B cell (primary cell): ENCODE results near the gene PDE11A. TPM values are rescaled to one million over a fixed set of nuclear protein-coding genes. Genes with fewer than 3 reads are reported as not detected.

ENCODE experiments used
- ATAC-seq: fragments of 200-7000 bp; cut with Tn5 transposase; one replicate; pipeline ENCODE4 v1.10.0; 2021; ENCODE audit warnings: low read depth, mild to moderate bottlenecking, moderate number of reproducible peaks, moderate library complexity
- CTCF ChIA-PET: fragments of 350-600 bp; sonication (Branson Sonifier 250); formaldehyde crosslinking; loops from one replicate; lab custom pipeline; 2021; ENCODE audit warnings: antibody characterized with exemption, inconsistent platforms; lab: Charles Lee
- POLR2A ChIA-PET: fragments of 350-600 bp; sonication (Branson Sonifier 250); formaldehyde crosslinking; loops from one replicate; lab custom pipeline; 2021; ENCODE audit warnings: antibody characterized with exemption; lab: Charles Lee
- DNase-seq: peaks from one replicate; pipeline ENCODE4 v3.0.0; 2013
- H2AFZ ChIP-seq: 2 replicates; pipeline ENCODE4 v1.6.1; 2012; ENCODE audit warnings: mild to moderate bottlenecking, low read depth, low read length; ENCODE audit not compliant: insufficient read depth, poor library complexity, severe bottlenecking
- H3K27ac ChIP-seq, 2 donors: 1 replicate in 1 of 2; 2 replicates in 1 of 2; pipeline ENCODE4 v1.5.1; 2012 to 2013; ENCODE audit warnings: low read length in 2 of 2, mild to moderate bottlenecking in 2 of 2, moderate library complexity in 1 of 2
- H3K27me3 ChIP-seq, 4 experiments: fragments of 200-600 bp in 1 of 4; sonication (generic) in 1 of 4; replicated peaks in 1 of 4; 1 replicate in 2 of 4; 2 replicates in 2 of 4; pipeline versions ENCODE4 v1.6.1 to v1.7.0; 2013 to 2016; ENCODE audit warnings: low read length in 3 of 4, mild to moderate bottlenecking in 2 of 4, mixed read lengths in 1 of 4, moderate library complexity in 1 of 4; ENCODE audit not compliant: insufficient read depth in 4 of 4, control insufficient read depth in 3 of 4; ENCODE audit errors: control extremely low read depth in 1 of 4
- H3K36me3 ChIP-seq, 2 experiments: replicated peaks in 1 of 2; 1 replicate in 1 of 2; 2 replicates in 1 of 2; pipeline versions ENCODE4 v1.6.1 to v1.7.1; 2013; ENCODE audit warnings: low read length in 1 of 2; ENCODE audit not compliant: insufficient read depth in 2 of 2, control insufficient read depth in 1 of 2; ENCODE audit errors: control extremely low read depth in 1 of 2, extremely low read depth in 1 of 2
- H3K4me1 ChIP-seq, 2 donors: fragments of 200-600 bp in 1 of 2; sonication (generic) in 1 of 2; 1 replicate in 1 of 2; 2 replicates in 1 of 2; pipeline versions ENCODE4 v1.5.1 to v1.6.1; 2013 to 2017; ENCODE audit warnings: low read length in 2 of 2; ENCODE audit not compliant: control insufficient read depth in 2 of 2, insufficient read depth in 2 of 2
- H3K4me2 ChIP-seq: replicated peaks from 2 replicates; pipeline ENCODE3; 2012; ENCODE audit warnings: mild to moderate bottlenecking, low read depth, low read length; ENCODE audit not compliant: poor library complexity, severe bottlenecking
- H3K4me3 ChIP-seq, 5 experiments: fragments of 200-600 bp in 1 of 5; sonication (generic) in 1 of 5; 1 replicate in 3 of 5; 2 replicates in 2 of 5; pipeline versions ENCODE4 v1.5.1 to v1.7.0; 2011 to 2016; ENCODE audit warnings: low read length in 4 of 5, mild to moderate bottlenecking in 4 of 5, low read depth in 2 of 5, control low read depth in 1 of 5, moderate library complexity in 1 of 5; ENCODE audit not compliant: insufficient read depth in 1 of 5; ENCODE audit errors: control extremely low read depth in 1 of 5, extremely low read depth in 1 of 5
- H3K79me2 ChIP-seq: fragments of 200-600 bp; sonication (generic); one replicate; pipeline ENCODE4 v1.6.0; 2016; ENCODE audit warnings: low read length; ENCODE audit not compliant: control insufficient read depth, insufficient read depth
- H3K9ac ChIP-seq: fragments of 200-600 bp; sonication (generic); 2 replicates; pipeline ENCODE4 v1.6.1; 2017; ENCODE audit warnings: mild to moderate bottlenecking, low read length, moderate library complexity
- H3K9me3 ChIP-seq, 3 donors: one replicate each; pipeline versions ENCODE4 v1.6.1 to v1.7.1; 2013; ENCODE audit warnings: low read length in 2 of 3; ENCODE audit not compliant: control insufficient read depth in 2 of 3, insufficient read depth in 1 of 3; ENCODE audit errors: control extremely low read depth in 1 of 3
- H4K20me1 ChIP-seq: 2 replicates; pipeline ENCODE4 v1.6.0; 2012; ENCODE audit warnings: mild to moderate bottlenecking, low read length; ENCODE audit not compliant: insufficient read depth, control insufficient read depth, poor library complexity, severe bottlenecking
- H3K27ac Mint-ChIP-seq: one replicate; pipeline ENCODE4 v1.8.0; 2021; ENCODE audit warnings: mixed read lengths
- H3K27me3 Mint-ChIP-seq: one replicate; pipeline ENCODE4 v1.8.0; 2021; ENCODE audit warnings: mixed read lengths
- H3K4me1 Mint-ChIP-seq: one replicate; pipeline ENCODE4 v1.8.0; 2021; ENCODE audit warnings: mixed read lengths
- H3K4me3 Mint-ChIP-seq: one replicate; pipeline ENCODE4 v1.8.0; 2021; ENCODE audit warnings: mixed read lengths
- H3K9me3 Mint-ChIP-seq: one replicate; pipeline ENCODE4 v1.8.0; 2022; ENCODE audit warnings: mixed read lengths; ENCODE audit not compliant: insufficient read depth
- EZH2 ChIP-seq: IDR thresholded peaks from 2 replicates; pipeline ENCODE4 v1.6.1; 2012; ENCODE audit warnings: borderline replicate concordance, low read depth, mild to moderate bottlenecking, moderate library complexity, low read length; ENCODE audit not compliant: insufficient read depth, poor library complexity, severe bottlenecking
- WGBS: methylation state at CpG from one replicate; pipeline ENCODE4 v1.1.5; 2013; ENCODE audit warnings: missing lambda C conversion rate; ENCODE audit not compliant: insufficient coverage; 5-methylcytosine and 5-hydroxymethylcytosine counted together
- intact Hi-C: fragments of 100-400 bp; cut with micrococcal nuclease; formaldehyde crosslinking; loops from one replicate; pipeline ENCODE4 v1.10.0; 2022
- polyA plus RNA-seq: library from polyadenylated mRNA; depleted of rRNA; stranded (reverse); fragments of >200 nt; gene quantifications from 2 replicates; pipeline ENCODE4 v1.2.3, GENCODE V29; 2012
- total RNA-seq, 2 donors: library from RNA; stranded (reverse); fragments of 120-200 nt in 1 of 2; gene quantifications; 1 replicate in 1 of 2; 2 replicates in 1 of 2; pipeline versions ENCODE4 v1.2.3 to v1.2.4, GENCODE V29; 2013 to 2022
- TF ChIP-seq, protein P1 (sequence below): fragments of 200-600 bp; IDR thresholded peaks from one replicate; pipeline ENCODE4 v1.8.0; 2022; ENCODE audit warnings: antibody characterized with exemption, mild to moderate bottlenecking

The PDE11A gene
- total and polyA plus RNA-seq, 2 donors (not counting 1 experiment from before 2014, with no cell fraction given): 0.25 TPM; not detected in 1

GRCh38 chr2:177588671-177589070 lies 483.9 kb downstream of the PDE11A start:
- no peaks in the 10 kb centered on the region for H3K9me3 ChIP-seq

GRCh38 chr2:177587371-177587770 lies 485.2 kb downstream of the PDE11A start:
- no CpG with 5 or more reads among the region's 1 CpG for WGBS
- no peak for DNase-seq
- intact Hi-C loops: no loop called here
- Histone ChIP-seq H3K4me1 (no peaks in the 10 kb centered on the region), H3K36me3 (no peaks in the 10 kb centered on the region), H3K9ac (no peak overlapping the region), H3K4me3 (no peak overlapping the region), H3K4me2 (no peak overlapping the region), H2AFZ (no peak overlapping the region), H3K27me3 (no peaks in the 10 kb centered on the region), H4K20me1 (no peaks in the 10 kb centered on the region), H3K27ac (no peak overlapping the region), H3K79me2 (no peaks in the 10 kb centered on the region), H3K9me3 (no peaks in the 10 kb centered on the region)
- peaks cover 4% of the 10 kb centered on the region for H3K27me3 Mint-ChIP-seq
- CTCF ChIA-PET: interaction anchor here (1.0 kb wide), 1 partner anchor 338 kb away, joined by 3 read pairs; no protein-coding TSS in a partner anchor
- POLR2A ChIA-PET: no interaction called here
- TF ChIP-seq EZH2: no peak
- TF ChIP-seq, protein P1, sequence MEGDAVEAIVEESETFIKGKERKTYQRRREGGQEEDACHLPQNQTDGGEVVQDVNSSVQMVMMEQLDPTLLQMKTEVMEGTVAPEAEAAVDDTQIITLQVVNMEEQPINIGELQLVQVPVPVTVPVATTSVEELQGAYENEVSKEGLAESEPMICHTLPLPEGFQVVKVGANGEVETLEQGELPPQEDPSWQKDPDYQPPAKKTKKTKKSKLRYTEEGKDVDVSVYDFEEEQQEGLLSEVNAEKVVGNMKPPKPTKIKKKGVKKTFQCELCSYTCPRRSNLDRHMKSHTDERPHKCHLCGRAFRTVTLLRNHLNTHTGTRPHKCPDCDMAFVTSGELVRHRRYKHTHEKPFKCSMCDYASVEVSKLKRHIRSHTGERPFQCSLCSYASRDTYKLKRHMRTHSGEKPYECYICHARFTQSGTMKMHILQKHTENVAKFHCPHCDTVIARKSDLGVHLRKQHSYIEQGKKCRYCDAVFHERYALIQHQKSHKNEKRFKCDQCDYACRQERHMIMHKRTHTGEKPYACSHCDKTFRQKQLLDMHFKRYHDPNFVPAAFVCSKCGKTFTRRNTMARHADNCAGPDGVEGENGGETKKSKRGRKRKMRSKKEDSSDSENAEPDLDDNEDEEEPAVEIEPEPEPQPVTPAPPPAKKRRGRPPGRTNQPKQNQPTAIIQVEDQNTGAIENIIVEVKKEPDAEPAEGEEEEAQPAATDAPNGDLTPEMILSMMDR: no peak
- no peaks in the 10 kb centered on the region for H3K9me3 Mint-ChIP-seq
- H3K4me3 Mint-ChIP-seq: no peak overlapping the region
- no peaks in the 10 kb centered on the region for H3K4me1 Mint-ChIP-seq
- no peak overlapping the region for H3K27ac Mint-ChIP-seq
- no peak for ATAC-seq

More at GRCh38 chr2:177588671-177589070, 483.9 kb downstream of the PDE11A start:
- H3K36me3 ChIP-seq: no peaks in the 10 kb centered on the region
- 88% methylated on average over 2 of the region's 3 CpGs for WGBS
- no peaks in the 10 kb centered on the region for H3K4me1 Mint-ChIP-seq
- CTCF ChIA-PET: interaction anchor here (0.7 kb wide), 1 partner anchor 424 kb away, joined by 4 read pairs; no protein-coding TSS in a partner anchor
- no peak overlapping the region for H3K4me3 Mint-ChIP-seq
- DNase-seq (no peak), ATAC-seq (no peak)
- H3K27me3 ChIP-seq: peaks cover 0 to 3% (median 0%) of the 10 kb centered on the region in 4 experiments
- no peak overlapping the region for H2AFZ ChIP-seq
- peaks cover 7% of the 10 kb centered on the region for H3K27me3 Mint-ChIP-seq
- no peak overlapping the region for H3K4me2 ChIP-seq
- no peaks in the 10 kb centered on the region for H3K79me2 ChIP-seq
- TF ChIP-seq EZH2: no peak
- TF ChIP-seq, protein P1: no peak
- POLR2A ChIA-PET: no interaction called here
- intact Hi-C loops: no loop called here
- no peak overlapping the region for H3K9ac ChIP-seq
- no peaks in the 10 kb centered on the region for H4K20me1 ChIP-seq
- no peaks in the 10 kb centered on the region for H3K9me3 Mint-ChIP-seq
- H3K27ac ChIP-seq: no peak overlapping the region
- H3K4me1 ChIP-seq: no peaks in the 10 kb centered on the region
- no peak overlapping the region for H3K4me3 ChIP-seq
- no peak overlapping the region for H3K27ac Mint-ChIP-seq
